ENCODE results near the gene SERINC5.

GRCh38 chr5:80094236-80094738, 161.6 kb downstream of the SERINC5 start:
- TF ChIP-seq GATA2 (CRISPR knock-in tag; IDR thresholded peaks at IDR 0.05) = no peak
- no peak for TF ChIP-seq EP300 (IDR thresholded peaks at IDR 0.05; ENCODE audit: borderline replicate concordance in 1 of 2, low read depth in 1 of 2, low read length in 1 of 2)
- TF ChIP-seq POLR2AphosphoS5 (IDR thresholded peaks at IDR 0.05; ENCODE audit: low read depth, low read length) = no peak
- no peak for TF ChIP-seq GABPA (IDR thresholded peaks at IDR 0.05; ENCODE audit: low read depth)
- no peak for TF ChIP-seq CTCF (IDR thresholded peaks at IDR 0.05)
